HepG2 (cell line): ENCODE measurements around the gene TM2D1. TPM values are rescaled to one million over a fixed set of nuclear protein-coding genes. Genes with fewer than 3 reads are reported as not detected.

ENCODE experiments used
- HIVEP1 ChIP-seq: sonication (generic); formaldehyde crosslinking; IDR thresholded peaks from 2 replicates; pipeline ENCODE4 v1.4.0; 2020; ENCODE audit warnings: mild to moderate bottlenecking, missing genetic modification reagents
- HNRNPH1 ChIP-seq: fragments of 200-400 bp; formaldehyde crosslinking; optimal IDR thresholded peaks from 2 replicates; pipeline ENCODE3; 2017; ENCODE audit warnings: mild to moderate bottlenecking, low read depth, low read length
- MED1 ChIP-seq: sonication (generic); formaldehyde crosslinking; IDR thresholded peaks from 2 replicates; pipeline ENCODE4 v1.4.0; 2020; ENCODE audit warnings: missing genetic modification reagents
- NONO ChIP-seq, 2 experiments: fragments of 450-650 bp in 1 of 2; sonication (generic) in 1 of 2; formaldehyde crosslinking in 1 of 2; IDR thresholded peaks in 1 of 2; conservative IDR thresholded peaks in 1 of 2; 2 replicates each; pipeline versions ENCODE4 v1.6.1 to v1.8.0; 2017 to 2022; ENCODE audit warnings: mild to moderate bottlenecking in 1 of 2, missing genetic modification reagents in 1 of 2, moderate library complexity in 1 of 2
- PHF21A ChIP-seq: sonication (generic); formaldehyde crosslinking; IDR thresholded peaks from 2 replicates; pipeline ENCODE4 v1.5.0; 2020; ENCODE audit warnings: mild to moderate bottlenecking, missing genetic modification reagents
- PRPF4 ChIP-seq: fragments of 200-400 bp; formaldehyde crosslinking; IDR thresholded peaks from 2 replicates; pipeline ENCODE4 v1.6.1; 2016; ENCODE audit warnings: low read length, low read depth; ENCODE audit not compliant: poor library complexity, severe bottlenecking
- RAD51 ChIP-seq: fragments of 450-650 bp; IDR thresholded peaks from 2 replicates; pipeline ENCODE4 v1.6.1; 2016; ENCODE audit warnings: borderline replicate concordance
- ZNF558 ChIP-seq: sonication (generic); formaldehyde crosslinking; IDR thresholded peaks from 2 replicates; pipeline ENCODE4 v1.9.0; 2022; ENCODE audit warnings: mild to moderate bottlenecking, missing genetic modification reagents, borderline replicate concordance
- ZNF589 ChIP-seq: sonication (generic); formaldehyde crosslinking; conservative IDR thresholded peaks from 2 replicates; pipeline ENCODE4 v1.8.0; 2022; ENCODE audit warnings: mild to moderate bottlenecking, moderate library complexity, missing genetic modification reagents
- ZNF792 ChIP-seq: IDR thresholded peaks from 2 replicates; pipeline ENCODE4 v1.6.1; 2016
- polyA plus RNA-seq, 8 experiments: library from polyadenylated mRNA; depleted of rRNA in 3 of 8; stranded (reverse) in 7 of 8; unstranded in 1 of 8; fragments of >200 nt; fragmentation: Illumina TruSeq in 4 of 8; extraction: Trizol in 4 of 8; gene quantifications; 2 replicates each; pipeline versions ENCODE4 v1.2.1 to v1.2.3, GENCODE V29; 2011 to 2016; ENCODE audit warnings: low read depth in 4 of 8, missing spikeins in 1 of 8, mixed read lengths in 1 of 8; ENCODE audit not compliant: insufficient read depth in 1 of 8
- total RNA-seq, 5 experiments: library from RNA; depleted of rRNA; stranded (reverse); fragments of >200 nt; fragmentation: Illumina TruSeq; extraction: Trizol; gene quantifications; 2 replicates each; pipeline ENCODE4 v1.2.3, GENCODE V29; 2016; ENCODE audit warnings: low read depth in 1 of 5
- TF ChIP-seq, protein P1 (sequence below): sonication (generic); formaldehyde crosslinking; IDR thresholded peaks from 2 replicates; pipeline ENCODE4 v1.4.0; 2020; ENCODE audit warnings: mild to moderate bottlenecking, missing genetic modification reagents
- TF ChIP-seq, protein P2 (sequence below): sonication (generic); formaldehyde crosslinking; IDR thresholded peaks from 2 replicates; pipeline ENCODE4 v1.9.0; 2021; ENCODE audit warnings: missing genetic modification reagents, mild to moderate bottlenecking, borderline replicate concordance
- TF ChIP-seq, protein P3 (sequence below): sonication (generic); formaldehyde crosslinking; IDR thresholded peaks from 2 replicates; pipeline ENCODE4 v1.4.0; 2020; ENCODE audit warnings: missing genetic modification reagents
- TF ChIP-seq, protein P4 (sequence below): sonication (generic); formaldehyde crosslinking; IDR thresholded peaks from 2 replicates; pipeline ENCODE4 v1.5.1; 2020; ENCODE audit warnings: mild to moderate bottlenecking, missing genetic modification reagents, moderate library complexity
- TF ChIP-seq, protein P5 (sequence below): sonication (generic); formaldehyde crosslinking; IDR thresholded peaks from 2 replicates; pipeline ENCODE4 v1.4.0; 2020; ENCODE audit warnings: missing genetic modification reagents, borderline replicate concordance

TM2D1 gene
- total and polyA plus RNA-seq, 2 of the 13 experiments (the other 11 are each of a cell fraction or from before 2014, with no cell fraction given) = 26.6 to 49.0 TPM

DNA sequence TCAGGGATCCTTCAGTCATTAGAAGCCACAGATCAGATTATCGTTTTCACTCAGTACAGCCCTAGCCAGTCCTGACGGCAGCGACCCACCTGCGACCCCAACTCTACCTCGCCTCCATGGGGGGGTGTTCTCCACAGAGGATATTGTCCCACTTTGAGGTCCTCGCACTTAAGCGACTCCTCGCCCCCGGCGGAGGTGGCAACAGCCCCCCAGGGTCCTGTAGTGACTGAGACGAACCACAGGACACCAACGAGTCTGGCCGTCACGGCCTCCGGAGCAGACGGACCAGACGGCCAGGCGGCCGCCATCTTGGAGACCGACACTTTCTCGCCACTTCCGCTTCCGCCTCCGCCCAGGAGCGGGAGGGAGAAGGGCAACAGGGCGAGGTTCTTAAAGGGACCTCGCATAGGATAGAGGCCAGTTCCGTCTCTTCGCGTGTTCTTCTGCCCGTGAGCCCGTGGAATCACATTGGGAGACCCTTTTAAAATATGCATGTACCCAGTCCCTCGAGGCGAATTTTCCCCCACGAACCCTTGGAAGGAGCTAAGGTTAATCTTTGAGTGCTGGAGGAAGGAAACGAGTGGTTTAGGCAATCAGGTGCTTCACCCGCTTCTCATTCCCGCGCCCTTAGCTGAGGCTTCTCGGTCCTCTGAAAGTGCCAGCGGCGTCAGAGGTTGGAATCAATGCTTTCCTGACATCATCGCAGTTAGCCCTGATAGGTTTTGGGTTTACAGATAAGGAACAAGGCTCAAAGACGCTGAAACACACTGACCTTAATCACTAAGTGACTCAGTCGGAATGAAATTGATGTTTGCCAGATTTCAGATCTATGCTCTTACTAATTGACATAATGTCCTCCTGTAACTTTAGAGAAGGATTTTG is at the start of gene TM2D1 (continued):
- TF ChIP-seq PRPF4 = no peak
- TF ChIP-seq, protein P1, sequence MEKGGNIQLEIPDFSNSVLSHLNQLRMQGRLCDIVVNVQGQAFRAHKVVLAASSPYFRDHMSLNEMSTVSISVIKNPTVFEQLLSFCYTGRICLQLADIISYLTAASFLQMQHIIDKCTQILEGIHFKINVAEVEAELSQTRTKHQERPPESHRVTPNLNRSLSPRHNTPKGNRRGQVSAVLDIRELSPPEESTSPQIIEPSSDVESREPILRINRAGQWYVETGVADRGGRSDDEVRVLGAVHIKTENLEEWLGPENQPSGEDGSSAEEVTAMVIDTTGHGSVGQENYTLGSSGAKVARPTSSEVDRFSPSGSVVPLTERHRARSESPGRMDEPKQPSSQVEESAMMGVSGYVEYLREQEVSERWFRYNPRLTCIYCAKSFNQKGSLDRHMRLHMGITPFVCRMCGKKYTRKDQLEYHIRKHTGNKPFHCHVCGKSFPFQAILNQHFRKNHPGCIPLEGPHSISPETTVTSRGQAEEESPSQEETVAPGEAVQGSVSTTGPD = peak; percentile 57; the same call in 1 of the 2 replicates
- TF ChIP-seq ZNF792 (CRISPR knock-in tag) = peak; percentile 73
- TF ChIP-seq NONO (IDR thresholded peaks at IDR 0.05) = no peak
- TF ChIP-seq NONO (CRISPR knock-in tag; conservative IDR thresholded peaks at IDR 0.05) = peak; percentile 68; the same call in 1 of the 2 replicates
- no peak for TF ChIP-seq RAD51
- TF ChIP-seq, protein P2, sequence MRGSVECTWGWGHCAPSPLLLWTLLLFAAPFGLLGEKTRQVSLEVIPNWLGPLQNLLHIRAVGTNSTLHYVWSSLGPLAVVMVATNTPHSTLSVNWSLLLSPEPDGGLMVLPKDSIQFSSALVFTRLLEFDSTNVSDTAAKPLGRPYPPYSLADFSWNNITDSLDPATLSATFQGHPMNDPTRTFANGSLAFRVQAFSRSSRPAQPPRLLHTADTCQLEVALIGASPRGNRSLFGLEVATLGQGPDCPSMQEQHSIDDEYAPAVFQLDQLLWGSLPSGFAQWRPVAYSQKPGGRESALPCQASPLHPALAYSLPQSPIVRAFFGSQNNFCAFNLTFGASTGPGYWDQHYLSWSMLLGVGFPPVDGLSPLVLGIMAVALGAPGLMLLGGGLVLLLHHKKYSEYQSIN (CRISPR knock-in tag) = no peak
- TF ChIP-seq, protein P3, sequence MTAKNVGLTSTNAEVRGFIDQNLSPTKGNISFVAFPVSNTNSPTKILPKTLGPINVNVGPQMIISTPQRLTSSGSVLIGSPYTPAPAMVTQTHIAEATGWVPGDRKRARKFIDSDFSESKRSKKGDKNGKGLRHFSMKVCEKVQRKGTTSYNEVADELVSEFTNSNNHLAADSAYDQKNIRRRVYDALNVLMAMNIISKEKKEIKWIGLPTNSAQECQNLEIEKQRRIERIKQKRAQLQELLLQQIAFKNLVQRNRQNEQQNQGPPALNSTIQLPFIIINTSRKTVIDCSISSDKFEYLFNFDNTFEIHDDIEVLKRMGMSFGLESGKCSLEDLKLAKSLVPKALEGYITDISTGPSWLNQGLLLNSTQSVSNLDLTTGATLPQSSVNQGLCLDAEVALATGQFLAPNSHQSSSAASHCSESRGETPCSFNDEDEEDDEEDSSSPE (CRISPR knock-in tag) = peak; percentile 82
- TF ChIP-seq, protein P4, sequence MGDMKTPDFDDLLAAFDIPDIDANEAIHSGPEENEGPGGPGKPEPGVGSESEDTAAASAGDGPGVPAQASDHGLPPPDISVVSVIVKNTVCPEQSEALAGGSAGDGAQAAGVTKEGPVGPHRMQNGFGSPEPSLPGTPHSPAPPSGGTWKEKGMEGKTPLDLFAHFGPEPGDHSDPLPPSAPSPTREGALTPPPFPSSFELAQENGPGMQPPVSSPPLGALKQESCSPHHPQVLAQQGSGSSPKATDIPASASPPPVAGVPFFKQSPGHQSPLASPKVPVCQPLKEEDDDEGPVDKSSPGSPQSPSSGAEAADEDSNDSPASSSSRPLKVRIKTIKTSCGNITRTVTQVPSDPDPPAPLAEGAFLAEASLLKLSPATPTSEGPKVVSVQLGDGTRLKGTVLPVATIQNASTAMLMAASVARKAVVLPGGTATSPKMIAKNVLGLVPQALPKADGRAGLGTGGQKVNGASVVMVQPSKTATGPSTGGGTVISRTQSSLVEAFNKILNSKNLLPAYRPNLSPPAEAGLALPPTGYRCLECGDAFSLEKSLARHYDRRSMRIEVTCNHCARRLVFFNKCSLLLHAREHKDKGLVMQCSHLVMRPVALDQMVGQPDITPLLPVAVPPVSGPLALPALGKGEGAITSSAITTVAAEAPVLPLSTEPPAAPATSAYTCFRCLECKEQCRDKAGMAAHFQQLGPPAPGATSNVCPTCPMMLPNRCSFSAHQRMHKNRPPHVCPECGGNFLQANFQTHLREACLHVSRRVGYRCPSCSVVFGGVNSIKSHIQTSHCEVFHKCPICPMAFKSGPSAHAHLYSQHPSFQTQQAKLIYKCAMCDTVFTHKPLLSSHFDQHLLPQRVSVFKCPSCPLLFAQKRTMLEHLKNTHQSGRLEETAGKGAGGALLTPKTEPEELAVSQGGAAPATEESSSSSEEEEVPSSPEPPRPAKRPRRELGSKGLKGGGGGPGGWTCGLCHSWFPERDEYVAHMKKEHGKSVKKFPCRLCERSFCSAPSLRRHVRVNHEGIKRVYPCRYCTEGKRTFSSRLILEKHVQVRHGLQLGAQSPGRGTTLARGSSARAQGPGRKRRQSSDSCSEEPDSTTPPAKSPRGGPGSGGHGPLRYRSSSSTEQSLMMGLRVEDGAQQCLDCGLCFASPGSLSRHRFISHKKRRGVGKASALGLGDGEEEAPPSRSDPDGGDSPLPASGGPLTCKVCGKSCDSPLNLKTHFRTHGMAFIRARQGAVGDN (CRISPR knock-in tag) = peak; percentile 94
- no peak for TF ChIP-seq ZNF589 (CRISPR knock-in tag)
- TF ChIP-seq, protein P5, sequence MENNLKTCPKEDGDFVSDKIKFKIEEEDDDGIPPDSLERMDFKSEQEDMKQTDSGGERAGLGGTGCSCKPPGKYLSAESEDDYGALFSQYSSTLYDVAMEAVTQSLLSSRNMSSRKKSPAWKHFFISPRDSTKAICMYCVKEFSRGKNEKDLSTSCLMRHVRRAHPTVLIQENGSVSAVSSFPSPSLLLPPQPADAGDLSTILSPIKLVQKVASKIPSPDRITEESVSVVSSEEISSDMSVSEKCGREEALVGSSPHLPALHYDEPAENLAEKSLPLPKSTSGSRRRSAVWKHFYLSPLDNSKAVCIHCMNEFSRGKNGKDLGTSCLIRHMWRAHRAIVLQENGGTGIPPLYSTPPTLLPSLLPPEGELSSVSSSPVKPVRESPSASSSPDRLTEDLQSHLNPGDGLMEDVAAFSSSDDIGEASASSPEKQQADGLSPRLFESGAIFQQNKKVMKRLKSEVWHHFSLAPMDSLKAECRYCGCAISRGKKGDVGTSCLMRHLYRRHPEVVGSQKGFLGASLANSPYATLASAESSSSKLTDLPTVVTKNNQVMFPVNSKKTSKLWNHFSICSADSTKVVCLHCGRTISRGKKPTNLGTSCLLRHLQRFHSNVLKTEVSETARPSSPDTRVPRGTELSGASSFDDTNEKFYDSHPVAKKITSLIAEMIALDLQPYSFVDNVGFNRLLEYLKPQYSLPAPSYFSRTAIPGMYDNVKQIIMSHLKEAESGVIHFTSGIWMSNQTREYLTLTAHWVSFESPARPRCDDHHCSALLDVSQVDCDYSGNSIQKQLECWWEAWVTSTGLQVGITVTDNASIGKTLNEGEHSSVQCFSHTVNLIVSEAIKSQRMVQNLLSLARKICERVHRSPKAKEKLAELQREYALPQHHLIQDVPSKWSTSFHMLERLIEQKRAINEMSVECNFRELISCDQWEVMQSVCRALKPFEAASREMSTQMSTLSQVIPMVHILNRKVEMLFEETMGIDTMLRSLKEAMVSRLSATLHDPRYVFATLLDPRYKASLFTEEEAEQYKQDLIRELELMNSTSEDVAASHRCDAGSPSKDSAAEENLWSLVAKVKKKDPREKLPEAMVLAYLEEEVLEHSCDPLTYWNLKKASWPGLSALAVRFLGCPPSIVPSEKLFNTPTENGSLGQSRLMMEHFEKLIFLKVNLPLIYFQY (CRISPR knock-in tag) = 0 out of 2 replicates have a peak, but pooled peaks have one; percentile 45
- TF ChIP-seq HNRNPH1 = no peak
- peak; percentile 90 for TF ChIP-seq HIVEP1 (CRISPR knock-in tag)
- TF ChIP-seq ZNF558 (CRISPR knock-in tag) = no peak
- peak; percentile 65; the same call in 1 of the 2 replicates for TF ChIP-seq MED1 (CRISPR knock-in tag)
- TF ChIP-seq PHF21A = no peak
